Vagina (tissue), 2 donors: ENCODE data around the gene SUN1. TPM values are rescaled to one million over a fixed set of nuclear protein-coding genes. Genes with fewer than 3 reads are reported as not detected.

Experiments
- DNase-seq, 2 donors: peaks; one replicate each; pipeline ENCODE4 v3.0.0-alpha.2; 2017; ENCODE audit errors: extremely low spot score in 2 of 2
- H3K27ac ChIP-seq: fragments of 200-600 bp; sonication (generic); one replicate; pipeline ENCODE4 v1.5.1; 2019
- H3K27me3 ChIP-seq: fragments of 200-600 bp; sonication (generic); one replicate; pipeline ENCODE4 v1.5.1; 2019
- H3K36me3 ChIP-seq, 2 donors: fragments of 200-600 bp; sonication (generic); one replicate each; pipeline ENCODE4 v1.5.1; 2017 to 2019
- H3K4me1 ChIP-seq: fragments of 200-600 bp; sonication (generic); one replicate; pipeline ENCODE4 v1.5.1; 2019
- H3K4me3 ChIP-seq, 2 donors: fragments of 200-600 bp; sonication (generic); 1 replicate in 1 of 2; 2 replicates in 1 of 2; pipeline ENCODE4 v1.5.1; 2016 to 2019
- H3K9me3 ChIP-seq: fragments of 200-600 bp; sonication (generic); one replicate; pipeline ENCODE4 v1.5.1; 2019
- POLR2A ChIP-seq, 2 donors: fragments of 450-650 bp; IDR thresholded peaks; one replicate each; pipeline ENCODE4 v1.6.1; 2017; ENCODE audit warnings: antibody characterized with exemption in 2 of 2, mild to moderate bottlenecking in 2 of 2, moderate library complexity in 2 of 2
- POLR2AphosphoS5 ChIP-seq, 2 donors: sonication (generic); formaldehyde crosslinking; IDR thresholded peaks; one replicate each; pipeline ENCODE4 v1.9.0; 2017; ENCODE audit warnings: antibody characterized with exemption in 2 of 2, mild to moderate bottlenecking in 2 of 2, low read depth in 1 of 2; ENCODE audit not compliant: insufficient read depth in 1 of 2
- intact Hi-C: fragments of 100-400 bp; cut with DNase I; formaldehyde crosslinking; loops from one replicate; pipeline ENCODE4 v1.15.1; 2023
- total RNA-seq: library from RNA; depleted of rRNA; stranded (reverse); fragments of >200 nt; gene quantifications from one replicate; pipeline ENCODE4 v1.2.3, GENCODE V29; 2016
- TF ChIP-seq, protein P1 (sequence below), 3 experiments: fragments of 450-650 bp in 2 of 3; fragments of 200-600 bp in 1 of 3; sonication (generic) in 1 of 3; IDR thresholded peaks; one replicate each; pipeline ENCODE4 v1.5.1; 2017 to 2019; ENCODE audit warnings: antibody characterized with exemption in 3 of 3, mild to moderate bottlenecking in 2 of 3, moderate library complexity in 2 of 3

Gene SUN1
- total RNA-seq, 1 donor from 2014 or later: 170 TPM

DNA sequence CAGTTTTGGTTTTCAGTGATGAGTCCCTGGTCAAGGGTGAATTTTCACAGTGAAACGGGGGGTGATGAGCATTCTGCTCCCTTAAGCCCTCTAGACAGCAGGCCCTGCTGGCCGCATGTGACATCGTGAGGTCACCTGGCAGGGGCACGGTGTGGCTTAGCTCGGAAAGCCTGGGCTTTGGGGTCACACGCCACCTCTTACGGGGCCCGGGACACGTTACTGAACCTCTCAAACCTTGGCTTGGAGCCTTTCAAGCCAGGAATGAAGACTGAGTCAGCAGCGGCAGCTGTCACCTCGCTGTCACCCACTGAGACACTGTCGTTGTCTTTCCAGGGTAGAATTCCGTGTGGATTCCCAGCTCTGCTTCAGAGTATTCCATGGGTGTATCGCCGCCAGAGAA is 48.2 kb downstream of the SUN1 start:
- Histone ChIP-seq H3K27me3 (no peaks in the 10 kb centered on the region), H3K9me3 (no peaks in the 10 kb centered on the region), H3K27ac (no peak overlapping the region), H3K36me3 (no peaks in the 10 kb centered on the region), H3K4me3 (no peak overlapping the region), H3K4me1 (peaks cover 62% of the 10 kb centered on the region)
- DNase-seq: no peak
- intact Hi-C loops: no loop called here
- no peak for TF ChIP-seq POLR2A (IDR thresholded peaks at IDR 0.05)
- TF ChIP-seq POLR2AphosphoS5 (IDR thresholded peaks at IDR 0.05; ENCODE audit: insufficient read depth in 1 of 2, low read depth in 1 of 2): no peak
- TF ChIP-seq, protein P1, sequence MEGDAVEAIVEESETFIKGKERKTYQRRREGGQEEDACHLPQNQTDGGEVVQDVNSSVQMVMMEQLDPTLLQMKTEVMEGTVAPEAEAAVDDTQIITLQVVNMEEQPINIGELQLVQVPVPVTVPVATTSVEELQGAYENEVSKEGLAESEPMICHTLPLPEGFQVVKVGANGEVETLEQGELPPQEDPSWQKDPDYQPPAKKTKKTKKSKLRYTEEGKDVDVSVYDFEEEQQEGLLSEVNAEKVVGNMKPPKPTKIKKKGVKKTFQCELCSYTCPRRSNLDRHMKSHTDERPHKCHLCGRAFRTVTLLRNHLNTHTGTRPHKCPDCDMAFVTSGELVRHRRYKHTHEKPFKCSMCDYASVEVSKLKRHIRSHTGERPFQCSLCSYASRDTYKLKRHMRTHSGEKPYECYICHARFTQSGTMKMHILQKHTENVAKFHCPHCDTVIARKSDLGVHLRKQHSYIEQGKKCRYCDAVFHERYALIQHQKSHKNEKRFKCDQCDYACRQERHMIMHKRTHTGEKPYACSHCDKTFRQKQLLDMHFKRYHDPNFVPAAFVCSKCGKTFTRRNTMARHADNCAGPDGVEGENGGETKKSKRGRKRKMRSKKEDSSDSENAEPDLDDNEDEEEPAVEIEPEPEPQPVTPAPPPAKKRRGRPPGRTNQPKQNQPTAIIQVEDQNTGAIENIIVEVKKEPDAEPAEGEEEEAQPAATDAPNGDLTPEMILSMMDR (IDR thresholded peaks at IDR 0.05): no peak

DNA sequence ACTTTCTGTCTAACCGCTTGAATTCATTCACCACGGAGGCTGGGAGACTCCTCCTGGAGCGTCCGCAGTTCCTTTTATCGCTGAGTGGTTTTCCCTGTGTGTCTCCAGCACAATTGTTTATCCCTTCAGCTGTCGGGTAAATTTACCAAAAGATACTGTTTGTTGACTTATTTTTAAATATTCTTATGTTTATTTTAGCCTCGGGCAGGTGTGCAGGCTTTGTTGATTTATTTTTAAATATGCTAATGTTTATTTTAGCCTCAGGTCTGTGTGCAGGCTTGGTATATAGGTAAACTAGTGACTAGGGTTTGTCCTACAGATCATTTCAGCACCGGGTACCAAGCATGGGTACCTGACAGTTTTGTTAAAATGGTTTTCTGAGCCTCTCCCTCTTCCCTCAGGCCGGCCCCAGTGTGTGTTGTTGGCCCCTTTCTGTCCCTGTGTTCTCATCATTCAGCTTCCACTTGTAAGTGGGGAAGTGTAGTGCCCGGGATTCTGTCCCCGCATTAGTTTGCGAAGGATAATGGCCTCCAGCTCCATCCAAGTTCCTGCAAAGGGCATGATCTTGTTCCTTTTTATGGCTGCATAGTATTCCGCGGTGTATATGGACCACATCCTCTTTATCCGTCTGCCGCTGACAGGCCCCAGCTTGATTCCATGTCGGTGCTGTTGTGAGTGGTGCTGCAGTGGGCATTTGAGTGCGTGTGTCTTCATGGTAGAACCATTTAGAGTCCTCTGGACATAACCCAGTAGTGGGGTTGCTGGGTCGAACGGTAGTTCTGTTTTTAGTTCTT is 49.4 kb downstream of the SUN1 start:
- TF ChIP-seq POLR2A (IDR thresholded peaks at IDR 0.05): no peak
- TF ChIP-seq, protein P1 (IDR thresholded peaks at IDR 0.05): no peak
- TF ChIP-seq POLR2AphosphoS5 (IDR thresholded peaks at IDR 0.05; ENCODE audit: insufficient read depth in 1 of 2, low read depth in 1 of 2): no peak
- intact Hi-C loops: loop anchor here (1.0 kb wide), 1 partner anchor 13 kb away; no protein-coding TSS in a partner anchor
- Histone ChIP-seq H3K27ac (no peak overlapping the region), H3K36me3 (peaks cover 0 to 2% of the 10 kb centered on the region in 2 donors), H3K4me1 (peaks cover 63% of the 10 kb centered on the region), H3K27me3 (no peaks in the 10 kb centered on the region), H3K9me3 (no peaks in the 10 kb centered on the region), H3K4me3 (no peak overlapping the region)
- DNase-seq: no peak

DNA sequence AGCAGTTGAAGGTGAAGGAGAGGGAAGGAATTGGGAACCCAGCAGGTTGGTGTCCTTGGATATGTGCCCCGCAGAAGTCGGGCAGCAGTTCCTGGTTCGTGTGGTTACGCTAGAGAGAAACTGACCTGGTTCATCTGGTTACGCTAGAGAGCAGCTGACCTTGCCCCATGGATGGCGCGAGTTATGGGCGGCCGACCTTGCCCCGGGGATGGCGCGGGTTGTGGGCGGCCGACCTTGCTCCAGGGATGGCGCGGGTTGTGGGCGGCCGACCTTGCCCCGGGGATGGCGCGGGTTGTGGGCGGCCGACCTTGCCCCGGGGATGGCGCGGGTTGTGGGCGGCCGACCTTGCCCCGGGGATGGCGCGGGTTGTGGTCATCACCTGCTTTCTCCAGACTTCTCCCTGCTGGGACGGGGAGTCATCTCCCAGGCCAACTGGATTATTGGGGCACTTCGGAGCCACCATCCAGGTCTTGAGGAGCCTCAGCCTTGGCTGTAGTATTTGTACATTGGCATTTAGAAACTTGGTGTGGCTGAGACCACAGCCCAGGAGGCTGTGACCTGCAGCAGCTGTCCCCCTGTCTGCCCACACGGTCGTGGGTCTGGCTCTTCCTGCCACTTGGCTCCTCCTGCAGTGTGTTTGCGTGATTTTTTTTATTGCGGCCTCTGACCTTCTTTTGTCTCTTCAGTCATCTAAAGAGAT is 50.2 kb downstream of the SUN1 start:
- Histone ChIP-seq H3K27ac (no peak overlapping the region), H3K4me3 (no peak overlapping the region), H3K9me3 (no peaks in the 10 kb centered on the region), H3K36me3 (peaks cover 0 to 11% of the 10 kb centered on the region in 2 donors), H3K4me1 (peaks cover 62% of the 10 kb centered on the region), H3K27me3 (no peaks in the 10 kb centered on the region)
- intact Hi-C loops: no loop called here
- no peak for TF ChIP-seq POLR2AphosphoS5 (IDR thresholded peaks at IDR 0.05; ENCODE audit: insufficient read depth in 1 of 2, low read depth in 1 of 2)
- no peak for TF ChIP-seq POLR2A (IDR thresholded peaks at IDR 0.05)
- TF ChIP-seq, protein P1 (IDR thresholded peaks at IDR 0.05): no peak
- DNase-seq: no peak

DNA sequence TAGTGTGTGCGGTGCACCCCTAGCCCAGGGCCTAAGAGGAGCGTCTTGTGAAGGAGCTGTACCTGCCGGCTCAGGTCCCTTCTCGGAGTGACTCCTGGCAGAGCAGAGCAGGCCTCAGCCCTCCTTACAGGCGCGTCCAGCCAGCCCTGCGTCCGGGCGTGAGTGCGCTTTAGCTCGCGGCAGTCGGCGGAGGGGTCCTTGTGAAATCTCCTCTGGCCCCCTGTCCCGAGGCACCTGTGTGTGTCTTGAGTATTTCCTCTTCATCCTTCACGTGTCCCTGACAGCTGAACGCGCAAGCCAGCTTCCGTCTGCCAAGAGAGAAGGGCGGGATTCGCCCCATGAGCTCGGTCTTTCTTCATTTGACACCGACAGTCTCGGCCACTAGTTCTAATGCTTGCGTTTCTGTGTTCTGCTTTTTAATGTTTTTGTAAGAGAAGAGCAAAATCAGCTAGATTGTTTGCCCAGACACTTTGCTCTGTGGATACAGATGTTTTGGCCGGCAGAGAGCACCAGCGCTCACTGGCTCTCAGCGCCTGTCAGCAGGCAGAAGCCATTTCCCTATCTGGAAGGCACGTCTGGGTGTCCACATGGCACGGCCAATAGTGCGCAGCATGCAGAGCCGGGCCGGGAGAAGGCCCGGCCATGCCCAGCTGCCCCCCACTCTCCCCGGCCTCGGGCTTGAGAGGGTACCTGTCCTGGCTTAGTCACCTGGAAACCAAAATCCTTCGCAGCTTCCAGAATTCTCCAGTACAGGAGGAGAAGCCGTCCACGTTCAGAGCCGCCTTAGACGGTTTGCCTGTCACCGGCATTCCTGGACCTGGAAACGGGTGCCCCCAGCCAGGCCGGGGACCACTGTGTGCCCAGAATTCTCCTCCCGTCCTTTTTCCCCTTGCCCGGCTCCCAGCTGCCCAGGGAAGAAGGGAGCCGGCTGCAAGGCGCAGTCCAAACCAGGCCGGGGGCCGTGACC is 51.1 kb downstream of the SUN1 start:
- Histone ChIP-seq H3K4me3 (no peak overlapping the region), H3K9me3 (no peaks in the 10 kb centered on the region), H3K27me3 (no peaks in the 10 kb centered on the region), H3K4me1 (peaks cover 54% of the 10 kb centered on the region), H3K36me3 (peaks cover 0 to 19% of the 10 kb centered on the region in 2 donors), H3K27ac (no peak overlapping the region)
- no peak for TF ChIP-seq POLR2A (IDR thresholded peaks at IDR 0.05)
- TF ChIP-seq POLR2AphosphoS5 (IDR thresholded peaks at IDR 0.05; ENCODE audit: insufficient read depth in 1 of 2, low read depth in 1 of 2): no peak
- DNase-seq: no peak
- intact Hi-C loops: no loop called here
